GM12872 (cell line): ENCODE data around the gene OTOL1.

Source experiments
- CTCF ChIP-seq: IDR thresholded peaks from 3 replicates; pipeline ENCODE4 v1.5.1; 2011; ENCODE audit warnings: low read depth, mild to moderate bottlenecking, low read length, moderate library complexity; ENCODE audit not compliant: insufficient read depth

The OTOL1 gene

GRCh38 chr3:161496508-161496907, at the start of gene OTOL1:
OTOL1 (plus strand) TSS chr3:161496808; CDS start chr3:161496808, 0 bp downstream.
- TF ChIP-seq CTCF = no peak

- no peak for TF ChIP-seq CTCF
Measured at GRCh38 chr3:161449785-161450184, 46.8 kb upstream of the OTOL1 start.

- no peak for TF ChIP-seq CTCF
Measured at GRCh38 chr3:161452179-161452578, 44.4 kb upstream of the OTOL1 start.

DNA sequence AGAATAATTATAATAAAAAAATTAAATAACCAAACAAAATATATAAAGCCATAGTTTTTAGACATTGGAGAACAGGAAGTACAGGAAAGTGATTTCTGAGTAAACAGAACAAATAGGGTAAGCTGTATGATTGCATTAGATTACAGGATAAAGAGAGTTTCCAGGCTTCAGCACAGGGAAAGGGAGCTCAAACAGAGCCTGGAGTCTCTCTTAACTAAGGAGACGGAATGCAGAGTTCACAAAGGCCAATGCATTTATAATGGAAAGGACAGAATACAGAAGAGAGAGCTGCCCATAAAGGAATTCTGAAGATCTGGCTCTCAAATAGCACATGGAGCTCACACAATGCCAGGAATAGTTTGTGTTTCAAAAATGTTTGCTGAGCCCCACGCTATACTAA, 42.0 kb upstream of the OTOL1 start:
- TF ChIP-seq CTCF = no peak

DNA sequence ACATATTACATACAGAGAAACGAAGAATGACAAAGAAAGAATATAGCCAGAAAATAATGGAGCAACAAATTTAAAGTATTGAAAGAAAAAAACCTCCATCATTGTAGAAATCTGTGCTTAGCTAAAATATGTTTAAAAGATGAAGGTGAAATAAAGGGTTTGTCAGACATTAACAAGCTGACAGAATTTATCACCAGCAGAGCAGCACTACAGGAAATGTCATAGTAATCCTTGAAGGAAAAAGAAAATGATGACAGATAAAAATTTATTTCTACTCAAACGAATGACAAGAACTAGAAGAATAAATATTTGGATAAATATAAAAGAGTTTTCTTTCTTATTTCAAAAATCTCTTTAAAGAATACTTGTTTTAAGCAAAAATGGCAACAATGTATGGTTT, 40.6 kb upstream of the OTOL1 start:
- TF ChIP-seq CTCF = no peak

DNA sequence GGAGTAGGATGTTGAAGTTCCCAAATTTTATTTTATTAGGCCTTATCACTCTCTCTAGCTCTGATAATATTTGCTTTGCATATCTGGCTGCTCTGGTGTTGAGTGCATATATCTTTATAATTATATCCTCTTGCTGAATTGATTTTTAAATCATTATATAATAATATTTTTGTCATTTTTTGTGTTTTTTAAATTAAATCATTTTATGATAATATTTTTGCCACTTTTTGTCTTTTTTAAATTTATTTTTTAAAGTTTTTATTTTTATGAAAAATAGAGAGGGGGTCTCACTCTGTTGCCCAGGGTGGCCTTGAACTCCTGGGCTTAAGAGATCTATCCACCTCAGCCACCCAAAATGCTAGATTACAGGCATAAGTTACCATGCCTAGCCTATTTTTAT, 34.5 kb upstream of the OTOL1 start:
- no peak for TF ChIP-seq CTCF

- TF ChIP-seq CTCF = no peak
Measured at GRCh38 chr3:161471211-161471610, 25.4 kb upstream of the OTOL1 start.

- TF ChIP-seq CTCF = no peak
Measured at GRCh38 chr3:161474139-161474538, 22.5 kb upstream of the OTOL1 start.
